A673 (cell line): ENCODE measurements around the gene UFSP1. TPM values are rescaled to one million over a fixed set of nuclear protein-coding genes. Genes with fewer than 3 reads are reported as not detected.

Experiments
- BruUV-seq: library from RNA; stranded (reverse); fragments of 400-500 nt; replicated peaks from 2 replicates; lab custom pipeline; 2021; lab: Mats Ljungman, UMichigan
- CTCF ChIA-PET: fragments of 300-600 bp; sonication (Branson Sonifier 250); formaldehyde crosslinking; loops from one replicate; lab custom pipeline; 2022; ENCODE audit warnings: antibody characterized with exemption; lab: Charles Lee
- POLR2A ChIA-PET: fragments of 300-600 bp; sonication (Branson Sonifier 250); formaldehyde crosslinking; loops from one replicate; lab custom pipeline; 2022; ENCODE audit warnings: antibody characterized with exemption; ENCODE audit not compliant: low non-redundant PET; lab: Charles Lee
- DNase-seq: peaks from one replicate; pipeline ENCODE4 v3.0.0-alpha.2; 2015; ENCODE audit warnings: low spot score
- H3K27ac ChIP-seq: fragments of 200-600 bp; sonication (generic); 2 replicates; pipeline ENCODE4 v1.5.1; 2016; ENCODE audit warnings: mixed run types, low read depth, mild to moderate bottlenecking, mixed read lengths, antibody characterized with exemption, low read length; ENCODE audit not compliant: poor library complexity, severe bottlenecking
- H3K27me3 ChIP-seq: fragments of 200-600 bp; sonication (generic); replicated peaks from 2 replicates; pipeline ENCODE4 v1.6.1; 2017; ENCODE audit warnings: mixed run types, low read depth, mild to moderate bottlenecking, mixed read lengths, antibody characterized with exemption, low read length; ENCODE audit not compliant: insufficient read depth, poor library complexity
- H3K36me3 ChIP-seq: fragments of 200-600 bp; sonication (generic); 2 replicates; pipeline ENCODE4 v1.6.1; 2016; ENCODE audit warnings: mixed run types, mild to moderate bottlenecking, mixed read lengths, antibody characterized with exemption, low read length; ENCODE audit not compliant: insufficient read depth, poor library complexity, severe bottlenecking
- H3K4me1 ChIP-seq: fragments of 200-600 bp; sonication (generic); 2 replicates; pipeline ENCODE4 v1.6.1; 2017; ENCODE audit warnings: mixed run types, mild to moderate bottlenecking, mixed read lengths, antibody characterized with exemption, low read length; ENCODE audit not compliant: insufficient read depth, poor library complexity, severe bottlenecking
- H3K4me3 ChIP-seq: fragments of 200-600 bp; sonication (generic); 2 replicates; pipeline ENCODE4 v1.5.1; 2016; ENCODE audit warnings: low read depth, mixed run types, mild to moderate bottlenecking, mixed read lengths, low read length; ENCODE audit not compliant: poor library complexity, severe bottlenecking
- H3K9me3 ChIP-seq: fragments of 200-600 bp; sonication (generic); 2 replicates; pipeline ENCODE4 v1.6.1; 2016; ENCODE audit warnings: mixed run types, low read depth, mild to moderate bottlenecking, mixed read lengths, antibody characterized with exemption, low read length; ENCODE audit not compliant: poor library complexity, severe bottlenecking
- EZH2 ChIP-seq: fragments of 200-600 bp; sonication (generic); IDR thresholded peaks from 2 replicates; pipeline ENCODE4 v1.6.1; 2017; ENCODE audit warnings: borderline replicate concordance, low read depth, mild to moderate bottlenecking, mixed read lengths, antibody characterized with exemption, low read length; ENCODE audit not compliant: poor library complexity, severe bottlenecking
- intact Hi-C: fragments of 100-400 bp; cut with micrococcal nuclease; formaldehyde crosslinking; loops from one replicate; pipeline ENCODE4 v1.10.0; 2022; ENCODE audit not compliant: unreplicated experiment
- total RNA-seq: library from RNA; stranded (reverse); gene quantifications from 2 replicates; pipeline ENCODE4 v1.2.3, GENCODE V29; 2021
- TF ChIP-seq, protein P1 (sequence below): fragments of 300-800, 200-600 bp; sonication (generic); conservative IDR thresholded peaks from 2 replicates; pipeline ENCODE4 v1.5.1; 2017; ENCODE audit warnings: low read depth, mild to moderate bottlenecking, antibody characterized with exemption, low read length, moderate library complexity, mixed read lengths

Gene UFSP1
- total RNA-seq, 1 experiment from 2014 or later = 5.0 TPM

DNA sequence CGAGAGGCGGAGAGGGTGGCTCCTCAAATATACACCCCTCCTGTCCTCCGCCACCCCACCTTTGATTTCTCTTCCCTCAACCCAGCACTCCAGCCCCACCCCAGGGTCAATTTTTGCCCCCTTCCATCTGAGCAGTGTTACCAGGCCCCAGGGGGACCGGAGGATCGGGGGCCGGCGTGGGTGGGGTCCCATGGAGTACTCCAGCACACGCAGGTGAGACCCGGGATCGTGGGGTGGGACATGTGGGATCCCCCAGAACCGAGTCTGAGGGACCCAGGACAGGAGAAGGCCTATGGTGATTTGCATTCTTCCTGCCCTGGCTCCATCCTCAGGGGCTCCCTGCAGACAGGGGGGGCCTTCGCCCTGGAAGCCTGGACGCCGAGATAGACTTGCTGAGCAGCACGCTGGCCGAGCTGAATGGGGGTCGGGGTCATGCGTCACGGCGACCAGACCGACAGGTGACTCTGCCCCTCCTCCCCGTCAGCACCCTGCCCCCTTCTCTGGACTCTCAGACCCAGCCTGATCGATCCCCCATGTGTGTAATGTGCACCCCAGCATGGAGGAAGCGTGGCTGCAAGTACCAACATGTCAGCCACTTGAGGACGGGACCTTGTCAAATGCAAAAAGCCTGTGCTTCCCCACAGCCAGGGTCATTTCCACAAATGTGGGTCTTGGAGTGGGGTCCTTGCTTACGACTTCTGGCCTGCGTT, 21.6 kb downstream of the UFSP1 start:
- BruUV-seq = no TSS peak
- Histone ChIP-seq H3K36me3 (peaks cover 31% of the 10 kb centered on the region), H3K27ac (peak overlapping the region; percentile 96), H3K4me3 (peak overlapping the region; percentile 82), H3K27me3 (no peaks in the 10 kb centered on the region), H3K9me3 (no peaks in the 10 kb centered on the region), H3K4me1 (peaks cover 28% of the 10 kb centered on the region)
- intact Hi-C loops = no loop called here
- POLR2A ChIA-PET = no interaction called here
- CTCF ChIA-PET = no interaction called here
- DNase-seq = no peak
- TF ChIP-seq EZH2 = no peak
- TF ChIP-seq, protein P1, sequence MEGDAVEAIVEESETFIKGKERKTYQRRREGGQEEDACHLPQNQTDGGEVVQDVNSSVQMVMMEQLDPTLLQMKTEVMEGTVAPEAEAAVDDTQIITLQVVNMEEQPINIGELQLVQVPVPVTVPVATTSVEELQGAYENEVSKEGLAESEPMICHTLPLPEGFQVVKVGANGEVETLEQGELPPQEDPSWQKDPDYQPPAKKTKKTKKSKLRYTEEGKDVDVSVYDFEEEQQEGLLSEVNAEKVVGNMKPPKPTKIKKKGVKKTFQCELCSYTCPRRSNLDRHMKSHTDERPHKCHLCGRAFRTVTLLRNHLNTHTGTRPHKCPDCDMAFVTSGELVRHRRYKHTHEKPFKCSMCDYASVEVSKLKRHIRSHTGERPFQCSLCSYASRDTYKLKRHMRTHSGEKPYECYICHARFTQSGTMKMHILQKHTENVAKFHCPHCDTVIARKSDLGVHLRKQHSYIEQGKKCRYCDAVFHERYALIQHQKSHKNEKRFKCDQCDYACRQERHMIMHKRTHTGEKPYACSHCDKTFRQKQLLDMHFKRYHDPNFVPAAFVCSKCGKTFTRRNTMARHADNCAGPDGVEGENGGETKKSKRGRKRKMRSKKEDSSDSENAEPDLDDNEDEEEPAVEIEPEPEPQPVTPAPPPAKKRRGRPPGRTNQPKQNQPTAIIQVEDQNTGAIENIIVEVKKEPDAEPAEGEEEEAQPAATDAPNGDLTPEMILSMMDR = no peak

DNA sequence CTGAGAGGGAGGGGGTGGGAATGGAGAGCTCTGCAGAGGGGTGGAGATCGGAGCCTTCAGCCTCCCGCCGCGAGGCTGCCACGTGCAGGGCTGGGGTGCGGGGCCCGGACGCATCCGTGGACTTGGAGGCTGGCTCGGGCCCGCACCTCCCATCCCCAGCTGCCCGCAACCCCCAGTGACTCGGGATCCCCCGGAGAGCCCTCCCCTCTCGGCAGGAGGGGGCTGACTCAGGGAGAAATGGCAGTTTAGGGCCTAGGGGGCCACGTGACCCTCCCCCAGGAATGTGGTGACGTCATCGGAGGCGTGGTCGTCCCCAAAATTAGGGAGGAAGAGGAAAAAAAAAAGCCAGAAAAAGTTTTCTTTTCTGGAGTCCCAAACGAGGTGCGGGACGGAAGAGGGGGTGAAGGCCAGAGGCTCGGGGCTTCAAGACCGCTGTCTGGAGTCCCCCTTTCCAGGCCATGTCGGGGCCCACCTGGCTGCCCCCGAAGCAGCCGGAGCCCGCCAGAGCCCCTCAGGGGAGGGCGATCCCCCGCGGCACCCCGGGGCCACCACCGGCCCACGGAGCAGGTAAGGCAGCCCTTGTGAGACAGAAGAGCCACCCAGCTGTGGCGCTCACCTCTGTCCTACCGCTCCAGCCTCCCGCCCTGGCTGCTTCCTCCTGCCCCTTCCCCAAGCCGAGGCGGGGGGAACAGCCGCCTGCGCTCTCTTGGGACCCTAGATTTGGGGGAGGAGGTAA, 22.3 kb downstream of the UFSP1 start, which contains the start of gene TRIP6:
TSS of gene TRIP6 (plus strand) at position 348 of the 736 bp plus-strand sequence. CDS start at position 459, 111 bp downstream.
- BruUV-seq = TSS peak; percentile 81

DNA sequence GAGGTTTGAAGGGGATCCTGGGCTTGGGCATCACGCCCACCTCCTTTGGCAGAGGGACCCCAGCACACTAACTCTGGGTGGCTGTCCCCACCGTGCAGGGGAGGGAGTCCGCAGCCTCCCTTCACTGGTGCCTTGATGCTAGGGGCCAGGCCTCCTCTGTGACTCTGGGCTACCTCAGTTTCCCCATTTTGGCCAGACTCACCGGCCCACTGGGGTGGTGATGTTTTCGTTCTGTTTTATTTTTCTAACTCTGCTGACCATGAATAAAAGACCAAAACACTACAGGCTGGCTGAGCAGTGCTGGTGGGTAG, 22.8 kb downstream of the UFSP1 start:
- ChIA-PET POLR2A (no interaction called here), CTCF (no interaction called here)
- intact Hi-C loops = no loop called here
- TF ChIP-seq, protein P1 = no peak
- TF ChIP-seq EZH2 = no peak
- no TSS peak for BruUV-seq
- DNase-seq = no peak
- peak overlapping the region; percentile 82 for H3K4me3 ChIP-seq
- H3K4me1 ChIP-seq = peaks cover 28% of the 10 kb centered on the region
- H3K27ac ChIP-seq = peak overlapping the region; percentile 96
- H3K9me3 ChIP-seq = no peaks in the 10 kb centered on the region
- peaks cover 21% of the 10 kb centered on the region for H3K36me3 ChIP-seq
- no peaks in the 10 kb centered on the region for H3K27me3 ChIP-seq

More for the DNA sequence above, 22.3 kb downstream of the UFSP1 start, which contains the start of gene TRIP6:
- peak within 1 kb of the TSS; percentile 82 for H3K4me3 ChIP-seq
- H3K9me3 ChIP-seq = no peaks in the 10 kb centered on the region
- no peaks in the 10 kb centered on the region for H3K27me3 ChIP-seq
- H3K36me3 ChIP-seq = peaks cover 26% of the 10 kb centered on the region
- DNase-seq = peak; percentile 97
- ChIA-PET POLR2A (no interaction called here), CTCF (no interaction called here)
- TF ChIP-seq, protein P1 = no peak
- intact Hi-C loops = no loop called here
- peaks cover 28% of the 10 kb centered on the region for H3K4me1 ChIP-seq
- peak within 1 kb of the TSS; percentile 96 for H3K27ac ChIP-seq
